HFF-Myc (cell line): Measurements from ENCODE around the gene LINC00237.

Experiments used
- DNase-seq: peaks from one replicate; pipeline ENCODE4 v3.0.0-alpha.2; 2011; ENCODE audit warnings: low read depth; ENCODE audit errors: extremely low read depth
- H3K4me3 ChIP-seq: replicated peaks from 2 replicates; pipeline ENCODE4 v1.5.1; 2011; ENCODE audit warnings: low read depth, mild to moderate bottlenecking, control low read depth, low read length
- CTCF ChIP-seq: IDR thresholded peaks from 2 replicates; pipeline ENCODE4 v1.5.1; 2012; ENCODE audit warnings: mild to moderate bottlenecking, low read depth, low read length, control low read depth; ENCODE audit errors: missing control alignments

The LINC00237 gene

GRCh38 chr20:21106171-21107017 is at the start of gene LINC00237:
Gene LINC00237, minus strand, starts transcription at chr20:21106358.
- TF ChIP-seq CTCF, result no peak
- no peak for DNase-seq
- no peak within 1 kb of the TSS for H3K4me3 ChIP-seq

GRCh38 chr20:21155268-21155667 is 49.1 kb upstream of the LINC00237 start:
- TF ChIP-seq CTCF, result no peak
- DNase-seq, result no peak
- no peak overlapping the region for H3K4me3 ChIP-seq

GRCh38 chr20:21154692-21155091 is 48.5 kb upstream of the LINC00237 start:
- no peak for DNase-seq
- no peak overlapping the region for H3K4me3 ChIP-seq
- TF ChIP-seq CTCF, result no peak

- H3K4me3 ChIP-seq, result no peak overlapping the region
- no peak for DNase-seq
- no peak for TF ChIP-seq CTCF
Observed at GRCh38 chr20:21151791-21152190, 45.6 kb upstream of the LINC00237 start.

- DNase-seq, result no peak
- no peak overlapping the region for H3K4me3 ChIP-seq
- TF ChIP-seq CTCF, result no peak
Observed at GRCh38 chr20:21149344-21149743, 43.2 kb upstream of the LINC00237 start.

- no peak for DNase-seq
- no peak overlapping the region for H3K4me3 ChIP-seq
- TF ChIP-seq CTCF, result no peak
Observed at GRCh38 chr20:21147593-21147992, 41.4 kb upstream of the LINC00237 start.

GRCh38 chr20:21146215-21146614 is 40.1 kb upstream of the LINC00237 start:
- no peak for DNase-seq
- TF ChIP-seq CTCF, result no peak
- H3K4me3 ChIP-seq, result no peak overlapping the region
